GM23338 (cell line): Measurements from ENCODE around the gene CCDC122. TPM values are rescaled to one million over a fixed set of nuclear protein-coding genes. Genes with fewer than 3 reads are reported as not detected.

Source experiments
- ATAC-seq: fragments of 200-7000 bp; cut with Tn5 transposase; 3 replicates; pipeline ENCODE4 v1.9.1; 2020
- DNase-seq: peaks from one replicate; pipeline ENCODE4 v3.0.0-alpha.2; 2015; ENCODE audit warnings: low spot score
- H2AFZ ChIP-seq: fragments of 200-600 bp; sonication (generic); 2 replicates; pipeline ENCODE4 v1.8.0; 2016; ENCODE audit warnings: antibody characterized with exemption, mild to moderate bottlenecking, moderate library complexity
- H3F3A ChIP-seq: fragments of 200-600 bp; sonication (generic); replicated peaks from 2 replicates; pipeline ENCODE4 v1.8.0; 2017; ENCODE audit warnings: antibody characterized with exemption, mixed run types, low read depth
- H3K27ac ChIP-seq: fragments of 200-600 bp; sonication (generic); 2 replicates; pipeline ENCODE4 v1.6.1; 2016; ENCODE audit warnings: low read depth
- H3K27me3 ChIP-seq: fragments of 200-600 bp; sonication (generic); 2 replicates; pipeline ENCODE4 v1.8.0; 2016; ENCODE audit warnings: mild to moderate bottlenecking, mixed run types, moderate library complexity; ENCODE audit not compliant: insufficient read depth
- H3K36me3 ChIP-seq: fragments of 200-600 bp; sonication (generic); 2 replicates; pipeline ENCODE4 v1.8.0; 2016; ENCODE audit warnings: mild to moderate bottlenecking; ENCODE audit not compliant: insufficient read depth
- H3K4me1 ChIP-seq: fragments of 200-600 bp; sonication (generic); 2 replicates; pipeline ENCODE4 v1.8.0; 2016; ENCODE audit warnings: mild to moderate bottlenecking, moderate library complexity; ENCODE audit not compliant: insufficient read depth
- H3K4me2 ChIP-seq: fragments of 200-600 bp; sonication (generic); 2 replicates; pipeline ENCODE4 v1.7.1; 2017; ENCODE audit warnings: mixed run types
- H3K4me3 ChIP-seq: fragments of 200-600 bp; sonication (generic); 2 replicates; pipeline ENCODE4 v1.6.1; 2016; ENCODE audit warnings: mixed run types
- H3K79me2 ChIP-seq: fragments of 200-600 bp; sonication (generic); replicated peaks from 2 replicates; pipeline ENCODE4 v1.8.0; 2017; ENCODE audit warnings: mild to moderate bottlenecking; ENCODE audit not compliant: insufficient read depth
- H3K9me2 ChIP-seq: fragments of 200-600 bp; sonication (generic); 2 replicates; pipeline ENCODE4 v1.8.0; 2017; ENCODE audit not compliant: insufficient read depth
- H4K20me1 ChIP-seq: fragments of 200-600 bp; sonication (generic); replicated peaks from 2 replicates; pipeline ENCODE4 v1.8.0; 2017; ENCODE audit warnings: mild to moderate bottlenecking; ENCODE audit not compliant: insufficient read depth
- H3K27ac Mint-ChIP-seq: 2 replicates; pipeline ENCODE4 v1.8.0; 2020; ENCODE audit warnings: inconsistent platforms, mild to moderate bottlenecking, moderate library complexity, mixed read lengths
- H3K27me3 Mint-ChIP-seq: 3 replicates; pipeline ENCODE4 v1.8.0; 2022; ENCODE audit warnings: low read depth, mild to moderate bottlenecking, moderate library complexity, mixed read lengths, inconsistent platforms; ENCODE audit not compliant: insufficient read depth, poor library complexity
- H3K36me3 Mint-ChIP-seq: 3 replicates; pipeline ENCODE4 v1.8.0; 2021; ENCODE audit warnings: low read depth, mild to moderate bottlenecking, inconsistent platforms, moderate library complexity, mixed read lengths
- H3K4me1 Mint-ChIP-seq: 3 replicates; pipeline ENCODE4 v1.8.0; 2020; ENCODE audit warnings: mild to moderate bottlenecking, inconsistent platforms, mixed read lengths
- H3K4me3 Mint-ChIP-seq: 3 replicates; pipeline ENCODE4 v1.8.0; 2021; ENCODE audit warnings: moderate library complexity, mild to moderate bottlenecking, inconsistent platforms, mixed read lengths
- H3K9me3 Mint-ChIP-seq: 3 replicates; pipeline ENCODE4 v1.8.0; 2020; ENCODE audit warnings: moderate library complexity, mild to moderate bottlenecking, inconsistent platforms, mixed read lengths
- CREB1 ChIP-seq: fragments of 250-450 bp; sonication (Bioruptor Pico); IDR thresholded peaks from 2 replicates; pipeline ENCODE4 v1.5.0; 2020; ENCODE audit warnings: low read depth, mild to moderate bottlenecking, moderate library complexity
- CTCF ChIP-seq, 2 experiments: fragments of 200-600 bp in 1 of 2; sonication (generic) in 1 of 2; conservative IDR thresholded peaks; 2 replicates each; pipeline versions ENCODE4 v1.5.1 to v1.6.1; 2016 to 2017; ENCODE audit warnings: antibody characterized with exemption in 2 of 2, low read depth in 2 of 2, mild to moderate bottlenecking in 2 of 2, moderate library complexity in 1 of 2
- ETS1 ChIP-seq: IDR thresholded peaks from 2 replicates; pipeline ENCODE4 v1.6.1; 2016; ENCODE audit warnings: antibody characterized with exemption
- EZH2 ChIP-seq: fragments of 200-600 bp; sonication (generic); IDR thresholded peaks from one replicate; pipeline ENCODE4 v1.8.0; 2017; ENCODE audit warnings: antibody characterized with exemption, mild to moderate bottlenecking, low read depth; ENCODE audit not compliant: unreplicated experiment
- EZH2phosphoT487 ChIP-seq: fragments of 200-600 bp; sonication (generic); IDR thresholded peaks from one replicate; pipeline ENCODE4 v1.8.1; 2018; ENCODE audit warnings: antibody characterized with exemption; ENCODE audit not compliant: unreplicated experiment
- JUNB ChIP-seq: IDR thresholded peaks from one replicate; pipeline ENCODE4 v1.6.1; 2016; ENCODE audit warnings: antibody characterized with exemption; ENCODE audit not compliant: unreplicated experiment
- STAT1 ChIP-seq: IDR thresholded peaks from one replicate; pipeline ENCODE4 v1.6.1; 2016; ENCODE audit warnings: antibody characterized with exemption; ENCODE audit not compliant: unreplicated experiment
- ZNF114 ChIP-seq: fragments of 250-450 bp; sonication (Bioruptor Pico); IDR thresholded peaks from 2 replicates; pipeline ENCODE4 v1.5.0; 2020; ENCODE audit warnings: mild to moderate bottlenecking, moderate library complexity
- ZNF331 ChIP-seq: fragments of 250-450 bp; sonication (Bioruptor Pico); IDR thresholded peaks from 2 replicates; pipeline ENCODE4 v1.5.0; 2020; ENCODE audit warnings: low read depth, mild to moderate bottlenecking, moderate library complexity
- ZNF462 ChIP-seq: fragments of 250-450 bp; sonication (Bioruptor Pico); IDR thresholded peaks from 2 replicates; pipeline ENCODE4 v1.5.0; 2020; ENCODE audit warnings: mild to moderate bottlenecking, moderate library complexity
- polyA plus RNA-seq: library from polyadenylated mRNA; unstranded; fragments of >200 nt; fragmentation: Nextera tagmentation; extraction: Ambion mirVana; gene quantifications from 2 replicates; pipeline ENCODE4 v1.2.1, GENCODE V29; 2016
- total RNA-seq: library from RNA; depleted of rRNA; stranded (reverse); fragments of >200 nt; shearing (Covaris generic); gene quantifications from 2 replicates; pipeline ENCODE4 v1.2.3, GENCODE V29; 2014

CCDC122 gene
- total and polyA plus RNA-seq, 2 experiments from 2014 or later = 7.5 to 30.6 TPM

DNA sequence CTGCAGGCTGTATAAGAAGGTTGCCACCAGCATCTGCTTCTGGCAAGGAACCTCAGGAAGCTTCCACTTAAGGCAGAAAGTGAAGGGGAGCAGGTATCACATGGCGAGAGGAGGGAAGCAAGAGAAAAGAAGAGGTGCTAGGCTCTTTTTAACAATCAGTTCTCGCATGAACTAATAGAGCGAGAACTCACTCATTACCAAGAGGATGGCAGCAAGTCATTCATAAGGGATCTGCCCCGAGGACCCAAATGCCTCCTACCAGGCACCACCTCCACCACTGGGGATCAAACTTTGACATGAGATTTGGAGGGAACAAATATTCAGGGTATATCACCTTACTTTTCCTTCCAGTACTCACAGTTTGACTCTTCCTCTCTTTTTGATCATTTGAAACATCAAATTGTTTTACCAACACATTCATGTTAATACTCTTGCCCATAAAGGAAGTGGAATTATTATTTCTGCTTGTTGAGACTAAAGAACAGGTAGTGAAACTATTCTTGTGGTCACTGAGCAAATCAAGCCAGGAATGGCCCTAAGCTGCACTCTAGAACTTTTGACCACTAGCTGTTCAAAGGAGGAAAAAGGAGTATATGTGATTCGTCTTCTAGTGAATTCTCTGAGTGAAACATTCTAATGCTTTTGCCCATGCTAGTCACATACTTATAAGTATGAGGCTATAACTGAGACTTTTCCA, 45.2 kb upstream of the CCDC122 start:
- peaks cover 2% of the 10 kb centered on the region for H3K27me3 Mint-ChIP-seq
- no peaks in the 10 kb centered on the region for H3K27me3 ChIP-seq
- H2AFZ ChIP-seq = peak overlapping the region; percentile 74; the same call in 1 of the 2 replicates
- no peaks in the 10 kb centered on the region for H3K36me3 Mint-ChIP-seq
- no peak overlapping the region for H3K27ac Mint-ChIP-seq
- no peaks in the 10 kb centered on the region for H3K36me3 ChIP-seq
- no peak overlapping the region for H3K4me3 ChIP-seq
- no peaks in the 10 kb centered on the region for H3K9me3 Mint-ChIP-seq
- H4K20me1 ChIP-seq = no peaks in the 10 kb centered on the region
- no peaks in the 10 kb centered on the region for H3K79me2 ChIP-seq
- H3K4me2 ChIP-seq = no peak overlapping the region
- H3K4me1 Mint-ChIP-seq = no peaks in the 10 kb centered on the region
- no peak overlapping the region for H3K4me3 Mint-ChIP-seq
- H3K9me2 ChIP-seq = no peaks in the 10 kb centered on the region
- ATAC-seq = no peak
- H3K4me1 ChIP-seq = peaks cover 3% of the 10 kb centered on the region; the same call in 1 of the 2 replicates
- DNase-seq = no peak
- no peak for TF ChIP-seq CREB1 (CRISPR knock-in tag)
- no peak for TF ChIP-seq ETS1
- no peak for TF ChIP-seq ZNF462 (CRISPR knock-in tag)
- no peak for TF ChIP-seq EZH2phosphoT487
- no peak for TF ChIP-seq EZH2
- no peak for TF ChIP-seq STAT1
- TF ChIP-seq ZNF331 = no peak
- no peak for TF ChIP-seq ZNF114 (CRISPR knock-in tag)
- TF ChIP-seq JUNB = no peak
- TF ChIP-seq CTCF (conservative IDR thresholded peaks at IDR 0.05; ENCODE audit: low read depth in 2 of 2) = no peak
- H3F3A ChIP-seq = no peaks in the 10 kb centered on the region
- H3K27ac ChIP-seq = no peak overlapping the region
